Activated T-cell treated with anti-CD3 and anti-CD28 coated beads, Interleukin-2, amount 50 U/mL, for 4 hours (primary cell): ENCODE data around the gene KLHDC4. TPM values are rescaled to one million over a fixed set of nuclear protein-coding genes. Genes with fewer than 3 reads are reported as not detected.

Source experiments
- ATAC-seq, 2 donors: fragments of 200-7000 bp; cut with Tn5 transposase; one replicate each; pipeline ENCODE4 v1.10.0; 2021
- DNase-seq: peaks from one replicate; pipeline ENCODE4 v3.0.0-alpha.2; 2020
- H3K27me3 Mint-ChIP-seq: one replicate; pipeline ENCODE4 v1.8.0; 2021; ENCODE audit warnings: low read depth, mixed read lengths
- H3K36me3 Mint-ChIP-seq: one replicate; pipeline ENCODE4 v1.8.0; 2022; ENCODE audit warnings: mixed read lengths; ENCODE audit not compliant: insufficient read depth
- H3K4me1 Mint-ChIP-seq: one replicate; pipeline ENCODE4 v1.8.0; 2021; ENCODE audit warnings: low read depth, mixed read lengths
- H3K4me3 Mint-ChIP-seq: one replicate; pipeline ENCODE4 v1.8.0; 2021; ENCODE audit warnings: mild to moderate bottlenecking, moderate library complexity, mixed read lengths
- H3K9me3 Mint-ChIP-seq: one replicate; pipeline ENCODE4 v1.8.0; 2021; ENCODE audit warnings: mixed read lengths
- total RNA-seq, 3 donors: library from RNA; stranded (reverse); gene quantifications; one replicate each; pipeline ENCODE4 v1.2.1, GENCODE V29; 2021

KLHDC4 gene
- total RNA-seq, 3 donors from 2014 or later = 71.6 to 78.1 (median 76.0) TPM

DNA sequence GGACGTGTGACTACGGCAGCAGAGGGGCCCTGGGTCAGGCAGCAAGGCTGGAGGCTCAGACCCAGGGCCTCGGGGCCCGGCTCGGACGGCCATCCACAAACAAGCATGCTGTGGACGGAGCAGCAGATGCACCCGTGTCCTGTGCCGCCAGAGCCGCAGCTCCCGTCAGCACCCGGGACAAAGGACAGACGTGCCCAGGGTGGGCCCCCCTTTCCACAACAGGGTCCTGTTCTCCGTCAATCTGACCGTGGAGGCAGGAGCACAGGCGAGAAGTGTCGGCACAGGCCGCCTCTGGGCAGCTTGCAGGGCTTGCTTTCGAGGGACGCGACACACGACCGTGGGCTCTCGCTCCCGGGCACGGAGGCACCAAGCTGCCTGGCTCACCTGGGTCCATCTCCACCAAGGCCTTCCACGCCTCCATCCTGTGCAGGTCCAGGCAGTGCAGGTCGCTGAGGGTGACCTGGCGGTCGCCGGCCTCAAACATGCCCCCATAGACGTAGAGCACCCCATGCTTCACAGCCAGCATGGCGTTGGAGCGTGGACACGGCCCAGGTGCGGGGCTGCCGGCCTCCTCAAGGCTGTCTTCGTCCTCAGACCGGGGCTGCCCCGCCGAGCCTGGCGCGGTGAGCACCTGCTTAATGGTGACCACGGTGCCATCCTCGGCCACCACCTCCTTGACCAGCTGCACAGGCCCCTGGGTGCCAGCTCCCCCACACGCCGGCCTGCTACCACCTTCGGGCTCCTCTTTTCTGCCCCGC is 56.7 kb downstream of the KLHDC4 start:
- ATAC-seq (no peak), DNase-seq (no peak)
- Mint-ChIP-seq H3K4me3 (no peak overlapping the region), H3K9me3 (no peaks in the 10 kb centered on the region), H3K4me1 (peaks cover 21% of the 10 kb centered on the region), H3K36me3 (peaks cover 24% of the 10 kb centered on the region), H3K27me3 (no peaks in the 10 kb centered on the region)

DNA sequence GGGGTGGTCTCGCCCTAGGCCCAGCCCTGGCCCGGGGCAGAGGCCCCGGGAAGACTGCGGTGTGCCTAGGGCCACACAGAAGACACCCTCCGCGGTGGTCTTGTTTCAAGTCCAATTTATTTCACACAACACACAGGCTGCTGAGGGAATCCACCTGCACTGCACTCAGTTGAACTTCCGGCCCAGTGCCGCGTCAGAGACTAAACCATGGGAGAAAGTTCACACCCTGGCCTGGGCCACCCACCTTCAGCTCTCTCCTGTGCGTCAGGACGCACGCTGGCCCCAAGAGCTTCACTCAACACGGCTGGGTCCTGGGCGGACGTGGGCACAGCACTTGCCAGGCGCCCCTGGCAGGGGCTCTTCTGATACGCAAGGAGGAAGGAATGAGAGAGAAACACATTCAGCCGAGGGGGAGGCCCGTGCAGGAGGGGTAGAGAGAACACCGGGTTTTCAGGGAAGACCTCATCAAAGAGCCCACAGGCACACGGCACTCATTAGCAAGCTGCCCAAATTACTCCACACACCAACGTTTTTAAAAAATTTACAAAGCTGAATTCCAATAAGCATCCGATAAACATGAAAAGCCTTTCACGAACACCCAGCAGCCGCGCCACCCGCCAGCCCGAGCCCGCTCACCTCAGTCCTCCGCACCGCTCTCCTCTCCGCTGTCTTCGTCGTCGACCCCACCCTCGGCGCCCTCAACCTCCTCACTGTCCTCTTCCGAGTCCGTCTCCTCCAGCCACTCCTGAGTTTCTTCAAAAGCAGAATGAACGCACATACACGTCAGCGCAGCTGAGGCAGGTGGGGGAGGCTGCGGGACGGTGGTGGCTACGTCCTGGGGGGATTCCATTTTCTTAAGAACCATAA is 57.8 kb downstream of the KLHDC4 start:
- H3K4me3 Mint-ChIP-seq = no peak overlapping the region
- no peaks in the 10 kb centered on the region for H3K9me3 Mint-ChIP-seq
- no peaks in the 10 kb centered on the region for H3K27me3 Mint-ChIP-seq
- no peak for DNase-seq
- ATAC-seq = no peak
- H3K36me3 Mint-ChIP-seq = peaks cover 19% of the 10 kb centered on the region
- H3K4me1 Mint-ChIP-seq = peaks cover 21% of the 10 kb centered on the region

DNA sequence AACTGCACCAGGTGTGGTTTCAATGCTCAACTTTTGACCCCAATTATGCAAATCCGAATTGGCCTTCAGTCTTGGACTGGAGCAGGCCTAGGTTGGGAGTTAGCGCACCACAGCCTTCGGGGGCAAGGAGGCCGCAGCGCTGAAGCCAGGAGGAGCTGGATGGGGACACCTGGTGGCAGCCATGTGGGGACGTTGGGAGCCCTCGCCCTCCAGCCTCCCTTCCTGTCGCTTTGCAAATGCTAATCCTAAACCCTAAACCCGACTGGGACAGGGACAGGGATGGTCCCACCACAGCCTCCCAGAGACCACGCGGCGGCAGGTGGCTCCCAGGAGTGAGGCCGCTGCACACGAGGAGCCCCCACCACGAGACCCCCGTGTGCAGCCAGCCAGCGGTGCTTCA is 58.7 kb downstream of the KLHDC4 start:
- ATAC-seq (no peak), DNase-seq (no peak)
- Mint-ChIP-seq H3K9me3 (no peaks in the 10 kb centered on the region), H3K4me3 (no peak overlapping the region), H3K4me1 (peaks cover 23% of the 10 kb centered on the region), H3K36me3 (peaks cover 21% of the 10 kb centered on the region), H3K27me3 (no peaks in the 10 kb centered on the region)

DNA sequence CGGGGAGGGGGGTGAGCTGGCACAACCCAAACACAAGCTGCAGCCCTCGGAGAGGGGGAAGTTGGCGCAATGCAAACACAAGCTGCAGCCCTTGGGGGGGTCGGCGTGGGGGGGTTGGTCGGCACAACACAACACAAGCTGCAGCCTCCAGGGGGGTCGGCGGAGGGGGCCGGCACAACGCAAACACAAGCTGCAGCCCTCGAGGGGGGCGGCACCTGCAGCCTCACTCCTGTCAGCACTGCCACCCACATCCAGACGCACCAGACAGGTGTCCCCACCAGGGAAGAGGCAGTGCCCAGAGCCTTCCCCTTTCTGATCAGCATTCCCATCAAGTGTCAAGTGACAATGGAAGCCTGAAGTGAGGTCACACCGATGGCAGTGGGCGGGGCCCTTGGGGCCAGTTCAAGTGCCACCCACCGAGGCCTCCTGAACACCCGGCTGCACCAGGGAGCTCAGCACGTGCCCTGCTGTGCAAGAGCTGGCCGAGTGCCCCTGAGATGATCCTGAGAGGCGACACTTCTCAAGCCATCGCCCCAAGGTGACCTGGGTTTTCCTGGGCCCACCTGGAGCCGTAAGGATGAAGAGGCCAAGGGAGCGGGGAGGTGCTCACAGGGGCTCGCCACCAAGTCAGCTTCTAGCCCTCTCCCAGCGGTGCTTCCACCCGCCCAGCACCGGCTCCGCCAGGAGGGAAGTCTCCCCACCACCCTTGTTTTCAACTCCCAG is 59.3 kb downstream of the KLHDC4 start:
- no peaks in the 10 kb centered on the region for H3K9me3 Mint-ChIP-seq
- DNase-seq (no peak), ATAC-seq (no peak)
- H3K4me3 Mint-ChIP-seq = no peak overlapping the region
- H3K4me1 Mint-ChIP-seq = peaks cover 28% of the 10 kb centered on the region
- no peaks in the 10 kb centered on the region for H3K27me3 Mint-ChIP-seq
- peaks cover 26% of the 10 kb centered on the region for H3K36me3 Mint-ChIP-seq

DNA sequence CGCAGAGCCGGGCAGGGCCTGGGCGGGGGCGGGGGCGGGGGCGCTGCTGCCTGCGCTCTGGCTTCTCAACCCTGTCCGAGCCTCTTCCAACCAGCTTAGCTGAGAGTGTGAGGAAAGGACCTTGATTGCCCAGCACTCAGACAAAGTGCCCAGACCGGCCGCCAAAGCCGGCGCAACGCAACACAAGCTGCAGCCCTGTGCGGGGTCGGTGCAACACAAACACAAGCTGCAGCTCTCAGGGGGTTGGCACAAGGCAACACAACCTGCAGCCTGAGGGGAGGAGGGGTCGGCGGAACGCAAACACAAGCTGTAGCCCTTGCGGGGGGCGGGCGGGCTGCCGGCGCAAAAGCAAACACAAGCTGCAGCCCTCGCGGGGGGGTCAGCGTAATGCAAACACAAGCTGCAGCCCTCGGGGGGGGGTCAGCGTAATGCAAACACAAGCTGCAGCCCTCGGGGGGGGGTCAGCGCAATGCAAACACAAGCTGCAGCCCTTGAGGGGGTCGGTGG is 60.0 kb downstream of the KLHDC4 start:
- peaks cover 34% of the 10 kb centered on the region for H3K4me1 Mint-ChIP-seq
- H3K4me3 Mint-ChIP-seq = no peak overlapping the region
- H3K36me3 Mint-ChIP-seq = peaks cover 23% of the 10 kb centered on the region
- no peaks in the 10 kb centered on the region for H3K9me3 Mint-ChIP-seq
- no peak for ATAC-seq
- no peaks in the 10 kb centered on the region for H3K27me3 Mint-ChIP-seq
- DNase-seq = no peak

DNA sequence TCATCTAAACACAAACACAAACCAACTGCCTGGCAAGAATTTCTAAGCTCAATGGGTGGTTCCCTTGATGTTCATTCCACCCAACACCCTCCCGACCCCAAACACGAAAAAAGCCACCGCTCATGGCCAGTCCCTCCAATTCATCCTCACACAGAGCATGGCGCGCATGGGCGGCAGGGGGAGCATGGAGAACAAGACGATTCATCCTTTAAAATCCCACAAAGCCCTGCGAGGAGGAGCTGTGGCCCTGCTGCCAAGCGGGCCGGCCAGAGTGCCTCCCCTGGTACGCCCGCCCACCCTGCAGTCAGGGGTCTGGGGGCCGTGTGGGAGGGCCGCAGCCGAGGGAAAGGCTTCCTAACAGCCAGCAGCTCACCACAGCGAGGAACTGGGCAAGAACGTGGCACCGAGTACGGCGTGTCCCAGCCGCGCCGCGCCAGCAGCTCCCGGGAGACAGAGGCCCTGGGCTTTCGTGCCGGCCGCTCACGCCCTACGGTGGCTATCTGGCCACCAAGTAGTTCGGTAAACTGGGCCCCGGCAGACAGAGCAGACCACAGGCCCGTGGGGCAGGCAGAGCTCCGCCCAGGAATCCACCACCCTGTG is 60.9 kb downstream of the KLHDC4 start:
- H3K9me3 Mint-ChIP-seq = no peaks in the 10 kb centered on the region
- H3K36me3 Mint-ChIP-seq = peaks cover 18% of the 10 kb centered on the region
- no peaks in the 10 kb centered on the region for H3K27me3 Mint-ChIP-seq
- H3K4me3 Mint-ChIP-seq = no peak overlapping the region
- H3K4me1 Mint-ChIP-seq = peaks cover 39% of the 10 kb centered on the region
- no peak for DNase-seq
- no peak for ATAC-seq

DNA sequence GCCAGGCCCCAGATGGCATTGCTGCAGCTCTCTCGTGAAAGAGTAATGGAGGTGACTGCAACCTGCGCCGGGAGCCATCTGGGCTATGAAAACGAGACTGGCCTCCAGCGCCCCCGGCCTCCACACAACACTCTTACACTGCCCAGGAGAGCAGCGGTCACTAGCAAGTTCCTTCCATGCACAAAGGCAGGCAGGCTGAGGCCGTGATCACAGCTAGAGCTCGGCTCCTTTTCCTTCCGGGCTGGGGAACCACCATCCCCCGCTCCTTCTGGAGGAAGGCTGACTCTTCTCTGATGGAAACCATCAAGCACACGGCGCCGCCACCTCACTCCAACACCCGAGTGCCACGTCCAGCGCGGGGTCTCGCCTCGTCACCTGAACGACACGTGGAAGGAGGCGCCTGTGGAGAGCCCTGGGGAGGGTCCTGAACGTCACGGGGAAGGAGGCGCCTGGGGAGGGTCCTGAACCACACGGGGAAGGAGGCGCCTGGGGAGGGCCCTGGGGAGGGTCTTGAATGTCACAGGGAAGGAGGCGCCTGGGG is 61.9 kb downstream of the KLHDC4 start:
- Mint-ChIP-seq H3K9me3 (no peaks in the 10 kb centered on the region), H3K27me3 (no peaks in the 10 kb centered on the region), H3K4me3 (no peak overlapping the region), H3K4me1 (peaks cover 46% of the 10 kb centered on the region), H3K36me3 (peaks cover 17% of the 10 kb centered on the region)
- no peak for DNase-seq
- no peak for ATAC-seq

DNA sequence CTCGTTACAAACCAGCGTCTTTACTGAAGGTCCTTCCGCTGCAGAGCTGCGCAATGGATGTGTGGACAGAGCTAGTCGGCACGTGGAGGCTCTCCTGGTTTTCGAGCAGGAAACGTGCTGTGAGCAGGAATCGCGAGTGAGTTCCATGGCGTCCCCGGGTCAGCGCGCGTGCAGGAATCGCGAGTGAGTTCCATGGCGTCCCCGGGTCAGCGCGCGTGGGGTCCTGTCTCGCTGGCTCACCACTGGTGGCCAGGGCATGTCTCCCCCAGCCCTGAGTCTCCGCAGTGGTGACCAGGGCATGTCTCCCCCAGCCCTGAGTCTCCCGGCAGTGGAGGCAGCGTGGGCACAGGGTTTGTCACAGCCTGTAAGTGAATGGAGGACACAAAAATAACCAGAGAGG is 62.7 kb downstream of the KLHDC4 start:
- peaks cover 13% of the 10 kb centered on the region for H3K36me3 Mint-ChIP-seq
- H3K27me3 Mint-ChIP-seq = no peaks in the 10 kb centered on the region
- DNase-seq = no peak
- H3K4me3 Mint-ChIP-seq = peak overlapping the region; percentile 13
- peaks cover 54% of the 10 kb centered on the region for H3K4me1 Mint-ChIP-seq
- ATAC-seq = no peak
- no peaks in the 10 kb centered on the region for H3K9me3 Mint-ChIP-seq

DNA sequence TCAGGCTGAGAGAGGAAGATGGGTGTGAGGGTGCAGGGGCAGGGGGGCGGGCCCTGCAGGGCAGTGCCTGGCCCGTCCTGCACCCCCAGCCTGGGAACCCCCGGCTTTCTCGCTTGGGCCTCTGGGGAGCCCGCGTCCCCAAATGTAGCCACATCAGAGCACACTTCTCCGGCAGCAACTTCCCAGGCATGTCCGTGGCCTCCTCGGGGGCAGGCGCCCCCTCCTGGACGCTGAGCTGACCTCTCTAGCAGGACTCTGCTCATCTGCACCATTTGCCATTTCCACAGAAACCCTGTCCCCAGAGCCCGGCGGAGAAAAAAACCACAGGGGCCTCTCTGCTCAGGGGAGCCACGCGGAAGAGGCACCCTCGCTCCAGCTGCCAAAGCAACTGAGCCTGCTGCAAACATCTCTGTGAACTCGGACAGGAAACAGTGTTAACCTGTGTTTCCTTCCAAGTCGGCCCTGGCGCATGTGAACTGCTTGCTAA is 63.4 kb downstream of the KLHDC4 start:
- Mint-ChIP-seq H3K4me1 (peaks cover 54% of the 10 kb centered on the region), H3K4me3 (no peak overlapping the region), H3K36me3 (peaks cover 13% of the 10 kb centered on the region), H3K27me3 (no peaks in the 10 kb centered on the region), H3K9me3 (no peaks in the 10 kb centered on the region)
- DNase-seq (peak; percentile 28), ATAC-seq (peak; percentile 56 to 61)

DNA sequence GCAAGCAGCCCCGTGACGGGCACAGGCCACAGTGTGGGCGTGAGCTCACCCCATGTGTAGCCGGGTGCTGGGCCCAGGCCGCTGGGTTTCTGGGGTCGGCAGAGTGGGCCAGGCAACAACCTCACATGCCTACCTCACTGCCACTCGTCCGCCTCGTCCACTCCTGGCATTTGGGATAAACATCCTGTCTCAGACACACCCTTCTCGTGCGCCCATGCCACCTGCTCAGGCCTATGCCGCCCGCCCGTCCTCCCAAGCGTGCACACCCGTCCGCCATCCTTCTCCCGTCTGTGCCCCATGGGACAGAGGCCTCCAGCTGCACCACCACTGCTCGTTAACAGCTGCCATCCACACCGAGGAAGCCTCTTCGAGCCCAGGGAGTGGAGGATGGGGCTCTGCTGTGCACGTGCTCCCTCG is 64.3 kb downstream of the KLHDC4 start:
- Mint-ChIP-seq H3K9me3 (no peaks in the 10 kb centered on the region), H3K36me3 (peaks cover 11% of the 10 kb centered on the region), H3K27me3 (no peaks in the 10 kb centered on the region), H3K4me3 (no peak overlapping the region), H3K4me1 (peaks cover 54% of the 10 kb centered on the region)
- DNase-seq (no peak), ATAC-seq (no peak)

DNA sequence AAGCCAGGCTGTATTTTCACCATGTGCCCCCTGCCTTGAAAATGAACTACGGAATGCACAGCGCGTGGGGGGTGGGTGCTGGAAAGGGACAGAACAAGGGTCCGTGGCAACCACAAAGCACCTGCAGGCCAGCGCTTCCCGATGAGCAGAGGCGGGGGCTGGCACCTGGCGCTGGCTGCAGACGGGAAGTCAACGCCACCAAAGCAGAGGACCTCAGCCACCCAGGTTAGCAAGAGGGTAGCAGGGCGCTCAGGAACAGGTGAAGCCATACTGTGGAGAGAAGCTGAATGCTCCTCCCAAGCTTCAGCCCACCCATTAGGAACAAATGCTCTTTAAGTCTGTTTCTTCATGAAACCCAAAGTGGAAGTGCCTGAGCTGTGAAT is 64.7 kb downstream of the KLHDC4 start:
- no peaks in the 10 kb centered on the region for H3K27me3 Mint-ChIP-seq
- peaks cover 54% of the 10 kb centered on the region for H3K4me1 Mint-ChIP-seq
- no peak for ATAC-seq

DNA sequence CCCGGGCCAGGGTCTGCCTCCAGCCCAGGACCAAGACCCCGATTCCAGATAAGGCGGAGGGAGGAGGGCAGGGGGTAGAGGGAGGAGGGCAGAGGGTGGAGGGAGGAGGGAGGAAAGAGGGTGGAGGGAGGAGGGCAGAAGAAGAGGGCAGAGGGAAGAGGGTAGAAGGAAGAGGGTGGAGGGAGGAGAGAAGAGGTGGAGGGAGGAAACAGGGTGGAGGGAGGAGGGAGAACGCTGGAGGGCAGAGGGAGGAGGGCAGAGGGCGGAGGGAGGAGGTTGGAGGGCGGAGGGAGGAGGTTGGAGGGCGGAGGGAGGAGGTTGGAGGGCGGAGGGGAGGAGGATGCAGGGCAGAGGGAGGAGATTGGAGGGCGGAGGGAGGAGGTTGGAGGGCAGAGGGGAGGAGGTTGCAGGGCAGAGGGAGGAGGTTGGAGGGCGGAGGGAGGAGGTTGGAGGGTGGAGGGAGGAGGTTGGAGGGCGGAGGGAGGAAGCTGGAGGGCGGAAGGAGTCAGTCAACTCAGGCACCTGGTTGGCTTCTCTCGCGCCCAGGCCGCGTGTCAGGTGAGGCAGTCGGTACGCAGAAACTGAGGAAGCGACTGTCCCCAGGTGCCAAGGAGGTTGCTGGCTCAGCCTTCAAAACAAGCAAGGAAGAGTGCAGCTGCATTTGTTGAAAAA is 65.2 kb downstream of the KLHDC4 start:
- peaks cover 11% of the 10 kb centered on the region for H3K36me3 Mint-ChIP-seq
- H3K9me3 Mint-ChIP-seq = no peaks in the 10 kb centered on the region
- ATAC-seq (no peak), DNase-seq (no peak)
- H3K4me1 Mint-ChIP-seq = peaks cover 54% of the 10 kb centered on the region
- H3K27me3 Mint-ChIP-seq = no peaks in the 10 kb centered on the region
- no peak overlapping the region for H3K4me3 Mint-ChIP-seq

More for the DNA sequence above, 64.7 kb downstream of the KLHDC4 start:
- no peak overlapping the region for H3K4me3 Mint-ChIP-seq
- no peak for DNase-seq
- H3K36me3 Mint-ChIP-seq = peaks cover 11% of the 10 kb centered on the region
- H3K9me3 Mint-ChIP-seq = no peaks in the 10 kb centered on the region

DNA sequence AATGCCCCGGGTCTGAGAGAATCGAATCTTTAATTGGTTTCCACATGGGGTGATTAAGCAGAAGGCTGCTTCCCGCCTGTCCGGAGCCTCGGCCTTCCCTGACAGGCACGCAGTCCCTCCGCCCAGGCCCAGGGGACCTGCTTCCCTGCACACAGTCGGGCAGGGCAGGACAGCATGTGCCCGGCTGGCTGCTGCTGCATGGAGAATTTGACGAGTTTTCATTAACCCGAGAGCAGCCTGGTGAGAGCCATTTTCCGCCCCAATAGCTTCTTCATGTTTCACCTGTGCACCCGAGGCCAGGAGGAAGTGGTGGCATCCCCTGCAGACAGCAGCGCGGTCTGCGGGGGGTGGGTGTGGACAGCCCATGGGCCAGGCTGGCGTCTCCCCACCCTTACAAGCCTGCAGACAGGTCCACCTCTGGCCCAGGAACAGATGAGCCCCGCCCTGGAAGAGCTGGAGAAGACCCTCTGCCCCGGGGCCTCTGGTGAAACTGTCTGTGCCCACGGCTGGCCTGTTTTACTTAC is 67.0 kb downstream of the KLHDC4 start:
- no peak for DNase-seq
- peaks cover 11% of the 10 kb centered on the region for H3K36me3 Mint-ChIP-seq
- H3K4me3 Mint-ChIP-seq = no peak overlapping the region
- peaks cover 49% of the 10 kb centered on the region for H3K4me1 Mint-ChIP-seq
- H3K9me3 Mint-ChIP-seq = no peaks in the 10 kb centered on the region
- no peaks in the 10 kb centered on the region for H3K27me3 Mint-ChIP-seq
- ATAC-seq = no peak
